ENCODE data around the gene RARB.

Gene RARB

DNA sequence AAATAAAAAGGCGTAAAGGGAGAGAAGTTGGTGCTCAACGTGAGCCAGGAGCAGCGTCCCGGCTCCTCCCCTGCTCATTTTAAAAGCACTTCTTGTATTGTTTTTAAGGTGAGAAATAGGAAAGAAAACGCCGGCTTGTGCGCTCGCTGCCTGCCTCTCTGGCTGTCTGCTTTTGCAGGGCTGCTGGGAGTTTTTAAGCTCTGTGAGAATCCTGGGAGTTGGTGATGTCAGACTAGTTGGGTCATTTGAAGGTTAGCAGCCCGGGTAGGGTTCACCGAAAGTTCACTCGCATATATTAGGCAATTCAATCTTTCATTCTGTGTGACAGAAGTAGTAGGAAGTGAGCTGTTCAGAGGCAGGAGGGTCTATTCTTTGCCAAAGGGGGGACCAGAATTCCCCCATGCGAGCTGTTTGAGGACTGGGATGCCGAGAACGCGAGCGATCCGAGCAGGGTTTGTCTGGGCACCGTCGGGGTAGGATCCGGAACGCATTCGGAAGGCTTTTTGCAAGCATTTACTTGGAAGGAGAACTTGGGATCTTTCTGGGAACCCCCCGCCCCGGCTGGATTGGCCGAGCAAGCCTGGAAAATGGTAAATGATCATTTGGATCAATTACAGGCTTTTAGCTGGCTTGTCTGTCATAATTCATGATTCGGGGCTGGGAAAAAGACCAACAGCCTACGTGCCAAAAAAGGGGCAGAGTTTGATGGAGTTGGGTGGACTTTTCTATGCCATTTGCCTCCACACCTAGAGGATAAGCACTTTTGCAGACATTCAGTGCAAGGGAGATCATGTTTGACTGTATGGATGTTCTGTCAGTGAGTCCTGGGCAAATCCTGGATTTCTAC, at the start of gene RARB:
Gene RARB (plus strand): TSS at position 322 of the 847 bp plus-strand sequence. CDS start 469 bp downstream, at position 791.
- H3K27me3 ChIP-seq (ENCODE audit: insufficient read depth, insufficient read length), result no peaks in the 10 kb centered on the region
- DNase-seq (ENCODE audit: low read depth, low spot score), result peak; percentile 52
- no peaks in the 10 kb centered on the region for H3K4me1 ChIP-seq (ENCODE audit: insufficient read depth, insufficient read length)
- TF ChIP-seq YY1 (IDR thresholded peaks at IDR 0.05; ENCODE audit: insufficient read depth, insufficient read length) (no peak), ZNF274 (IDR thresholded peaks at IDR 0.05; ENCODE audit: low read depth, low read length) (no peak), SUZ12 (IDR thresholded peaks at IDR 0.05; ENCODE audit: extremely low read depth, insufficient read depth, insufficient read length) (no peak)
- H3K9me3 ChIP-seq (ENCODE audit: insufficient read depth, low read length), result no peaks in the 10 kb centered on the region
- H3K9ac ChIP-seq (ENCODE audit: insufficient read length, low read depth), result peak within 1 kb of the TSS; percentile 57
- H3K36me3 ChIP-seq (ENCODE audit: insufficient read depth, insufficient read length, low read length), result no peaks in the 10 kb centered on the region
- peak within 1 kb of the TSS; percentile 22 for H3K4me3 ChIP-seq (ENCODE audit: insufficient read length, low read depth)

DNA sequence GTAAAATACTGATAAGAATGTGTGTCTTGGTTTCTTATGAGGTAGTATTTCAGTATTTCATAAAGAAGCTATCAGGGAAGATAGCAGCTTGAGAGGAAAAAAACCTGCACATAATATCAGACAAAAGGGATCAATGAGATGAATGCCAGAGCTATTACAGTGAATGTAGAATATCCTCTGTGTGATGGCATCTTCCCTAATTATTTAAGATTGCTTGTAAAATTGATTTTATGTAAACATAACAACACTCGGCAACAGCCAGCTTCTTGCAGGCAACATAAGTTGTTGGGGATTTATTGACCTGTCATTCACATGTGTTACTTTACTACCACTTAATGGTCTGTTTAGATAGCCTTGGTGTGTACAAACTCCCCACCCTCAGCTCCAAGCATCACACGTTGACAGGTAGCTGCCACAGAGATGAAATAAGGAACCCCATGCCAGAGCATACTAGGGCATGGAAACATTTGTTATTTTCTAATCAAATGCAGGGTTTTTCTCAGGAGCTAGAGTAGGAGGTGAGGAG, 49.2 kb upstream of the RARB start:
- Histone ChIP-seq H3K4me1 (ENCODE audit: insufficient read depth, insufficient read length) (no peaks in the 10 kb centered on the region), H3K27me3 (ENCODE audit: insufficient read depth, insufficient read length) (no peaks in the 10 kb centered on the region), H3K36me3 (ENCODE audit: insufficient read depth, insufficient read length, low read length) (no peaks in the 10 kb centered on the region), H3K4me3 (ENCODE audit: insufficient read length, low read depth) (no peak overlapping the region), H3K9me3 (ENCODE audit: insufficient read depth, low read length) (no peaks in the 10 kb centered on the region), H3K9ac (ENCODE audit: insufficient read length, low read depth) (no peak overlapping the region)
- TF ChIP-seq SUZ12 (IDR thresholded peaks at IDR 0.05; ENCODE audit: extremely low read depth, insufficient read depth, insufficient read length) (no peak), YY1 (IDR thresholded peaks at IDR 0.05; ENCODE audit: insufficient read depth, insufficient read length) (no peak), ZNF274 (IDR thresholded peaks at IDR 0.05; ENCODE audit: low read depth, low read length) (no peak)
- DNase-seq (ENCODE audit: low read depth, low spot score), result no peak

GRCh38 chr3:25380222-25380739, 47.8 kb upstream of the RARB start:
- no peak for DNase-seq (ENCODE audit: low read depth, low spot score)
- Histone ChIP-seq H3K4me3 (ENCODE audit: insufficient read length, low read depth) (no peak overlapping the region), H3K9me3 (ENCODE audit: insufficient read depth, low read length) (no peaks in the 10 kb centered on the region), H3K9ac (ENCODE audit: insufficient read length, low read depth) (no peak overlapping the region), H3K4me1 (ENCODE audit: insufficient read depth, insufficient read length) (no peaks in the 10 kb centered on the region), H3K36me3 (ENCODE audit: insufficient read depth, insufficient read length, low read length) (no peaks in the 10 kb centered on the region), H3K27me3 (ENCODE audit: insufficient read depth, insufficient read length) (no peaks in the 10 kb centered on the region)
- no peak for TF ChIP-seq ZNF274 (IDR thresholded peaks at IDR 0.05; ENCODE audit: low read depth, low read length)
- TF ChIP-seq YY1 (IDR thresholded peaks at IDR 0.05; ENCODE audit: insufficient read depth, insufficient read length), result no peak
- no peak for TF ChIP-seq SUZ12 (IDR thresholded peaks at IDR 0.05; ENCODE audit: extremely low read depth, insufficient read depth, insufficient read length)

GRCh38 chr3:25381083-25381482, 47.0 kb upstream of the RARB start:
- no peak for DNase-seq (ENCODE audit: low read depth, low spot score)

DNA sequence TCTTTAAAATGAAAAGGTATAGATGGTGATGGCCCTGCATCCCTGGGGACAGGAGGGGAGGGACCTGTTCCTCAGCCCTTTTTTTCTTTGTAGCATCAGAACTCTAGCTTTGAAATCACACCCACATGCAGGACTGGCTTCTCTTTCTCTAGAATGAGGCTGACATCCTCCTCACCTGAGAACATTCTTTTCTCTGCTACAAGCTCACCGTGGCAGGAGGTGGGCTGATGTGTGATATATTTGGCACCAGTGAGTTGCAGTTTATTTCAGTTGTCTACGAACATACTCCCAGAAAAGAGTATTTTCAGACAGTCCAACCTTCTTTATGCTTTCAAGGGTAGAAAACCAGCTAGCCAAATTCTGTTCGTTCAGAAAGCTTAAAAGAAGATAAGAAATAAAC, 43.6 kb upstream of the RARB start:
- TF ChIP-seq YY1 (IDR thresholded peaks at IDR 0.05; ENCODE audit: insufficient read depth, insufficient read length), result no peak
- TF ChIP-seq ZNF274 (IDR thresholded peaks at IDR 0.05; ENCODE audit: low read depth, low read length), result no peak
- TF ChIP-seq SUZ12 (IDR thresholded peaks at IDR 0.05; ENCODE audit: extremely low read depth, insufficient read depth, insufficient read length), result no peak

More at GRCh38 chr3:25381083-25381482, 47.0 kb upstream of the RARB start:
- no peak overlapping the region for H3K4me3 ChIP-seq (ENCODE audit: insufficient read length, low read depth)
- H3K27me3 ChIP-seq (ENCODE audit: insufficient read depth, insufficient read length), result no peaks in the 10 kb centered on the region
- TF ChIP-seq YY1 (IDR thresholded peaks at IDR 0.05; ENCODE audit: insufficient read depth, insufficient read length) (no peak), ZNF274 (IDR thresholded peaks at IDR 0.05; ENCODE audit: low read depth, low read length) (no peak), SUZ12 (IDR thresholded peaks at IDR 0.05; ENCODE audit: extremely low read depth, insufficient read depth, insufficient read length) (no peak)
- no peaks in the 10 kb centered on the region for H3K36me3 ChIP-seq (ENCODE audit: insufficient read depth, insufficient read length, low read length)
- H3K9me3 ChIP-seq (ENCODE audit: insufficient read depth, low read length), result no peaks in the 10 kb centered on the region
- H3K9ac ChIP-seq (ENCODE audit: insufficient read length, low read depth), result no peak overlapping the region
- no peaks in the 10 kb centered on the region for H3K4me1 ChIP-seq (ENCODE audit: insufficient read depth, insufficient read length)

DNA sequence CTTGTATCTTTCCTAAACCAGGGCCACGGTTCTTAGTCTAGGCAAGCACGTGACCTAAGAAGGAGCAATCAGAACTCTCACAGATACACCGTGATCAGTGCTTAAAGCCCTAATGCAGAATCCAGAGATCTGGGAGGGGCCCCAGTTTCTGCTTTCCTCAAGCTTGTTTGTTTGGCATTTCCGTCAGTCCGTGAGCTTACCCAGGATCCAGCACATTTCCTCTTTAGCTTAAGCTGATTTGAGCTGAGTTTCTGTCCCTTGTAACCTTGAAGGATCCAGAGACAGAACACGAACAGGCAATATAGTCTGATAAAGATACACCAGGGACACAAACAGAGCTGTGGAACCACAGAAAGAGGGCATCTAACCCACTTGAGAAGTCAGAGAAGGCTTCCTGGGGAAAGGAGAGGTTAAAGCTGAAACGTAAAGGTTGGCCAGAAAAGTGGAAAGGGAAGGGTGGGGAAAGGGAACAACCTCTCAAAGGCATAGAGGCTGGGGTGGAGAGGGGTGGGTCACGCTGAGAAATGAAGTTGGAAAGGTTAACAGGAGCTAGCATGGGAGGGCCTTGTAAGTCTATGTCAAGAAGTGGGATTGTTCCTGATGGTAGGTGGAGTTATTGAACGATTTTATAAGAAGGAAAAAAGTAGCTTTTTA, 42.1 kb upstream of the RARB start:
- Histone ChIP-seq H3K27me3 (ENCODE audit: insufficient read depth, insufficient read length) (no peaks in the 10 kb centered on the region), H3K4me1 (ENCODE audit: insufficient read depth, insufficient read length) (no peaks in the 10 kb centered on the region), H3K36me3 (ENCODE audit: insufficient read depth, insufficient read length, low read length) (no peaks in the 10 kb centered on the region), H3K4me3 (ENCODE audit: insufficient read length, low read depth) (no peak overlapping the region), H3K9me3 (ENCODE audit: insufficient read depth, low read length) (no peaks in the 10 kb centered on the region), H3K9ac (ENCODE audit: insufficient read length, low read depth) (no peak overlapping the region)
- TF ChIP-seq ZNF274 (IDR thresholded peaks at IDR 0.05; ENCODE audit: low read depth, low read length), result no peak
- TF ChIP-seq YY1 (IDR thresholded peaks at IDR 0.05; ENCODE audit: insufficient read depth, insufficient read length), result no peak
- TF ChIP-seq SUZ12 (IDR thresholded peaks at IDR 0.05; ENCODE audit: extremely low read depth, insufficient read depth, insufficient read length), result no peak
- DNase-seq (ENCODE audit: low read depth, low spot score), result no peak

More for the DNA sequence above, 43.6 kb upstream of the RARB start:
- Histone ChIP-seq H3K27me3 (ENCODE audit: insufficient read depth, insufficient read length) (no peaks in the 10 kb centered on the region), H3K36me3 (ENCODE audit: insufficient read depth, insufficient read length, low read length) (no peaks in the 10 kb centered on the region), H3K9ac (ENCODE audit: insufficient read length, low read depth) (no peak overlapping the region), H3K4me3 (ENCODE audit: insufficient read length, low read depth) (no peak overlapping the region), H3K9me3 (ENCODE audit: insufficient read depth, low read length) (no peaks in the 10 kb centered on the region), H3K4me1 (ENCODE audit: insufficient read depth, insufficient read length) (no peaks in the 10 kb centered on the region)
- DNase-seq (ENCODE audit: low read depth, low spot score), result no peak

Data from NT2/D1 (cell line).